BJ (cell line): ENCODE results near the gene POLR1D. TPM values are rescaled to one million over a fixed set of nuclear protein-coding genes. Genes with fewer than 3 reads are reported as not detected.
"Not testable (repeated sequence)": the region's sequence is repeated elsewhere in the genome, so short reads cannot be mapped to it uniquely, and the experiment has no call there.

Experiments used
- CTCF ChIA-PET: fragments of 350-600 bp; formaldehyde crosslinking; extraction: SDS; loops from one replicate; lab custom pipeline; 2021; ENCODE audit warnings: antibody characterized with exemption, inconsistent platforms; lab: Yijun Ruan, JAX
- POLR2A ChIA-PET: fragments of 300-600 bp; sonication (Branson Sonifier 250); formaldehyde crosslinking; extraction: SDS; loops from one replicate; lab custom pipeline; 2021; ENCODE audit warnings: antibody characterized with exemption; lab: Charles Lee
- DNase-seq: peaks from one replicate; pipeline ENCODE4 v3.0.0-alpha.2; 2011; ENCODE audit warnings: low read depth
- H3K27me3 ChIP-seq: 2 replicates; pipeline ENCODE4 v1.6.0; 2011; ENCODE audit warnings: low read length; ENCODE audit not compliant: control insufficient read depth, insufficient read depth
- H3K36me3 ChIP-seq: 2 replicates; pipeline ENCODE4 v1.5.1; 2011; ENCODE audit warnings: low read length; ENCODE audit not compliant: control insufficient read depth, insufficient read depth
- H3K4me3 ChIP-seq: 2 replicates; pipeline ENCODE4 v1.5.1; 2011; ENCODE audit warnings: low read depth, mild to moderate bottlenecking, control low read depth, low read length
- polyA plus RNA-seq: library from polyadenylated mRNA; depleted of rRNA; stranded (reverse); fragments of >200 nt; gene quantifications from 2 replicates; pipeline ENCODE4 v1.2.3, GENCODE V29; 2011
- TF ChIP-seq, protein P1 (sequence below): IDR thresholded peaks from 2 replicates; pipeline ENCODE4 v1.5.1; 2011; ENCODE audit warnings: low read depth, mild to moderate bottlenecking, control low read depth, inconsistent platforms, low read length, moderate library complexity; ENCODE audit not compliant: insufficient read depth

The POLR1D gene
- polyA plus RNA-seq, 1 experiment, result 79.4 TPM

DNA sequence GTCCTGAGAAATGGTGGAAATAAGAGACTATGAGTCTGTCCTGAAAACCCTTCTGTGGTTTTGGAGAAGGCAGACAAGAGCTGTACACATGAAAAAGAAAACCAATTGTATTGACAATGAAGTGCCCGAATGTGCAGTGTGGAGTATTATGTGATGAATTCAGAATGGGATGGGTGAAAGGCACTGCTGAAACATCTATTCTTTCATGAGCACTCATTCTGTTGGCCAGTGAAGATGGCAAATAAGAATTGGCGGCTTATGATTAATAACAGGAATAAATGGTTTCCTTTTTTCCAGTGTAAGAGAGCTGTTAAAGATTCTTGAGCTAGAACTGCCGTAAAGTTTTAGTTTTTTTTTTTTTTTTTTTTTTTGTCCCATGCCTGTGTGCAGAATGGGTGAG, 5.7 kb downstream of the POLR1D start:
- ChIA-PET CTCF (no interaction called here), POLR2A (no interaction called here)
- H3K27me3 ChIP-seq, result no peaks in the 10 kb centered on the region
- TF ChIP-seq, protein P1, sequence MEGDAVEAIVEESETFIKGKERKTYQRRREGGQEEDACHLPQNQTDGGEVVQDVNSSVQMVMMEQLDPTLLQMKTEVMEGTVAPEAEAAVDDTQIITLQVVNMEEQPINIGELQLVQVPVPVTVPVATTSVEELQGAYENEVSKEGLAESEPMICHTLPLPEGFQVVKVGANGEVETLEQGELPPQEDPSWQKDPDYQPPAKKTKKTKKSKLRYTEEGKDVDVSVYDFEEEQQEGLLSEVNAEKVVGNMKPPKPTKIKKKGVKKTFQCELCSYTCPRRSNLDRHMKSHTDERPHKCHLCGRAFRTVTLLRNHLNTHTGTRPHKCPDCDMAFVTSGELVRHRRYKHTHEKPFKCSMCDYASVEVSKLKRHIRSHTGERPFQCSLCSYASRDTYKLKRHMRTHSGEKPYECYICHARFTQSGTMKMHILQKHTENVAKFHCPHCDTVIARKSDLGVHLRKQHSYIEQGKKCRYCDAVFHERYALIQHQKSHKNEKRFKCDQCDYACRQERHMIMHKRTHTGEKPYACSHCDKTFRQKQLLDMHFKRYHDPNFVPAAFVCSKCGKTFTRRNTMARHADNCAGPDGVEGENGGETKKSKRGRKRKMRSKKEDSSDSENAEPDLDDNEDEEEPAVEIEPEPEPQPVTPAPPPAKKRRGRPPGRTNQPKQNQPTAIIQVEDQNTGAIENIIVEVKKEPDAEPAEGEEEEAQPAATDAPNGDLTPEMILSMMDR, result no peak
- no peak overlapping the region for H3K4me3 ChIP-seq
- DNase-seq, result no peak
- H3K36me3 ChIP-seq, result no peaks in the 10 kb centered on the region

DNA sequence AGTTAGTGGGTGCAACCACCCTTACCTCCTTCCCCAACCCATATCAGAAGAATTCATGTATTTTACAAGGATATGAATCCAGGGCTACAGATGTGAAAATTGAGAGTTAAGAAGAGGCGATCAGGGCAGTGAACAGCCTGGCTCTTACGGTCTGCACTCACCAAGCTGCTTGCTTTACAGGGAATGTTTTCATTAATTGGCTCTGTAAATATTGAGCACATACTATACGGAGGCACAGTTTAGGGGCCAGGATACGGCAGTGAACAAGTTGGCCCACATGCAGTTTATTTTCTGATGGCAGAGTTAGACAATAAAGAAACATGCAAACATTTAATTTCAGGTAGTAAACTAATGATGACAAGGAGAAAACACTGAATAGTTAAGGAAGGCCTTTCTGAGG, 6.4 kb downstream of the POLR1D start:
- H3K36me3 ChIP-seq, result no peaks in the 10 kb centered on the region
- POLR2A ChIA-PET, result no interaction called here
- TF ChIP-seq, protein P1, result no peak
- H3K4me3 ChIP-seq, result no peak overlapping the region
- CTCF ChIA-PET, result interaction anchor here (1.0 kb wide), 1 partner anchor 11 kb away, joined by 4 read pairs; no protein-coding TSS in a partner anchor
- no peak for DNase-seq
- no peaks in the 10 kb centered on the region for H3K27me3 ChIP-seq

DNA sequence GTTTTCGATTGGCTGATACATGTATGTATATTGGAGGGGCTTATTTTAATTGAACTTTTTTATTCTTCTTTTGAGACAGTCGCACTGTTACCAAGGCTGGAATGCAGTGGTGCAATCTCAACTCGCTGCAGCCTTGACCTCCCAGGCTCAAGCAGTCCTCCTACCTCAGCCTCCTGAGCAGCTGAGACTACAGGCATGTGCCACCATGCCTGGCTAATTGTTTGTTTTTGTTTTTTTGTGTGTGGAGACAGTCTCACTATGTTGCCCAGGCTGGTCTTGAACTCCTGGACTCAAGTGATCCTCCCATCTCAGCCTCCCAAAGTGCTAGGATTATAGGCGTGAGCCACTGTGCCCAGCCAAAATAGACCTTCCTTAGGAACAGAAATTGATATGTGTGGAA, 7.1 kb downstream of the POLR1D start:
- CTCF ChIA-PET, result interaction anchor here (1.0 kb wide), 1 partner anchor 10 kb away, joined by 4 read pairs; no protein-coding TSS in a partner anchor
- POLR2A ChIA-PET, H3K36me3 ChIP-seq, H3K27me3 ChIP-seq, H3K4me3 ChIP-seq, DNase-seq: not testable (repeated sequence)

DNA sequence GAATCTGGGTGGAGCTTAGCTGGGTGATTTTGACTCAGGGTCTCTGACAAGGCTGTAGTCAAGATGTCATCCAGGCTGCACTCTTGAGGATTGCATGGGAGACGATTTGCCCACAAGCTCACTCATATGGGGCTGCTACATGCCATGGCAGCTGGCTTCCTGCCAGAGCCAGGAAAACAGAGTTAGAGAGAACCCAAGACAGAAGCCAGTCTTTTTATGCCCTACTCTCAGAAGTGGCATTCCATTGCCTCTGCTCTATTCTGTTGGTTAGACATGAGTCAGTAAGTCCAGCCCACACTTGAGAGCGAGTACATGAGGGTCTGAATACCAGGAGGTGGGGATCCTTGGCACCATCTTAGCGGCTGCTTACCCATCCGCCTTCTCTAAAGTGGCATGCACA, 9.5 kb downstream of the POLR1D start:
- ChIA-PET POLR2A (interaction anchor here (0.5 kb wide), 1 partner anchor 13 kb away, joined by 3 read pairs; no protein-coding TSS in a partner anchor), CTCF (interaction anchor here (1.0 to 1.3 kb wide), 3 partner anchors 9 to 99 kb away, joined by 3 to 4 read pairs (median 3); no protein-coding TSS in a partner anchor)
- TF ChIP-seq, protein P1, result no peak

DNA sequence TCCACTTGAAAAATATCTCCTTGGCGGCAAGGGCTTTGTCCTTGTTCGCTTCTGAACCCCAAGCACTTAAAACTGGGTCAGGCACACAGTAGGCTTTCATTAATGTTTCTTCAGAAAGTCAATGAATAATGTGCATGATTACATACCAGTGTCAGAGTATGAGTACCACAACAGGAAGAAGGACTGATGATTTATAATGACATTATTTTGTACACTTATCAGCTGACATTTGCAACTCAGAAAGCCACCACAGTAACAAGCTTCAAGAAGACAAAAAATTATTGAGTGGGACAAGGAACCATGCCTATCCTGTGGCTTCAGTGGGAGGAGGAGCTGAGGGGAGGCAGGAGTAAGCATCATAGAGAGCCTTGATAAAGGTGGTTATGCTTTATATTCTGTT, 10.0 kb downstream of the POLR1D start:
- POLR2A ChIA-PET, result no interaction called here
- CTCF ChIA-PET, result interaction anchor here (1.2 to 1.5 kb wide), 3 partner anchors 12 to 100 kb away, joined by 4 to 7 read pairs (median 4); partner anchors contain the start of gene LNX2

More for the DNA sequence above, 9.5 kb downstream of the POLR1D start:
- no peak overlapping the region for H3K4me3 ChIP-seq
- no peaks in the 10 kb centered on the region for H3K27me3 ChIP-seq
- DNase-seq, result no peak
- H3K36me3 ChIP-seq, result 0 out of 2 replicates have a peak, but pooled peaks cover 1% of the 10 kb centered on the region

More for the DNA sequence above, 10.0 kb downstream of the POLR1D start:
- no peaks in the 10 kb centered on the region for H3K27me3 ChIP-seq
- no peak overlapping the region for H3K4me3 ChIP-seq
- DNase-seq, result no peak
- H3K36me3 ChIP-seq, result 0 out of 2 replicates have a peak, but pooled peaks cover 1% of the 10 kb centered on the region
- TF ChIP-seq, protein P1, result no peak
